Lower lobe of right lung (tissue), 2 donors: ENCODE results near the gene PON3. TPM values are rescaled to one million over a fixed set of nuclear protein-coding genes. Genes with fewer than 3 reads are reported as not detected.

Experiments
- ATAC-seq, 2 donors: fragments of 200-7000 bp; cut with Tn5 transposase; one replicate each; pipeline ENCODE4 v1.9.1; 2020 to 2022; ENCODE audit warnings: mild to moderate bottlenecking in 2 of 2, moderate library complexity in 2 of 2
- DNase-seq: peaks from one replicate; pipeline ENCODE4 v3.0.0-alpha.2; 2020
- H3K27ac ChIP-seq: fragments of 200-600 bp; one replicate; pipeline ENCODE4 v1.8.0; 2022
- H3K27me3 ChIP-seq: fragments of 200-600 bp; one replicate; pipeline ENCODE4 v1.8.0; 2022; ENCODE audit warnings: low read depth
- H3K36me3 ChIP-seq: fragments of 200-600 bp; one replicate; pipeline ENCODE4 v1.8.0; 2022; ENCODE audit warnings: mild to moderate bottlenecking
- H3K4me1 ChIP-seq: fragments of 200-600 bp; one replicate; pipeline ENCODE4 v1.8.0; 2022
- H3K4me3 ChIP-seq: fragments of 200-600 bp; one replicate; pipeline ENCODE4 v1.8.0; 2022; ENCODE audit warnings: mild to moderate bottlenecking
- H3K9me3 ChIP-seq: fragments of 200-600 bp; one replicate; pipeline ENCODE4 v1.8.0; 2022
- intact Hi-C: fragments of 100-400 bp; cut with DNase I; formaldehyde crosslinking; loops from one replicate; pipeline ENCODE4 v1.11.0; 2022
- total RNA-seq: library from RNA; stranded (reverse); fragmentation: NEBNext Ultra II Directional; extraction: Animal tissue kit (Norgen Biotek cat#: 25700); gene quantifications from one replicate; pipeline ENCODE4 v1.2.1, GENCODE V29; 2021
- TF ChIP-seq, protein P1 (sequence below): fragments of 200-600 bp; IDR thresholded peaks from one replicate; pipeline ENCODE4 v1.8.0; 2022; ENCODE audit warnings: antibody characterized with exemption, mild to moderate bottlenecking
- donor health status: DM: no; HTN: yes; CAD: no; lungs with severe emphysema.

The PON3 gene
- total RNA-seq, 1 donor from 2014 or later, result 25.6 TPM

DNA sequence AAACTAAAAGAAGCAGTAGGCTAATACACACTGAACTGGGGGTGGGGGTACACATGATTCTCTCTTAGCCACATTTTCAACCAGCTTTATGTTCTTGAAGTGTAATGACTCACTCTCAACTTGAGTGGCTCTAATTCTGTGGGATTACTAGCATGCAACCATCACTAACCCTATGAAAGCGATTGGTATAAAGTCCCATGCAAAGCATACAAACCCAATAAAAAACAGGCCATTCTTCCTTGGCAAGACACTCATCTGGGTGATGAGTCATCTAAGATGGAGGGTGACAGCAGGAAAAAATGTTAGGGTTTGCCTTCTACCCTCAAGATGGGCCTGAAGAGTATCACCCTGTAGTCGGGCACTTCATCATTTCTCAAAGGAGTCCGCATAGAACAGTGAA lies 14.9 kb upstream of the PON3 start:
- intact Hi-C loops, result no loop called here
- ATAC-seq (peak in 1 of 2 donors; percentile 19), DNase-seq (no peak)
- TF ChIP-seq, protein P1, sequence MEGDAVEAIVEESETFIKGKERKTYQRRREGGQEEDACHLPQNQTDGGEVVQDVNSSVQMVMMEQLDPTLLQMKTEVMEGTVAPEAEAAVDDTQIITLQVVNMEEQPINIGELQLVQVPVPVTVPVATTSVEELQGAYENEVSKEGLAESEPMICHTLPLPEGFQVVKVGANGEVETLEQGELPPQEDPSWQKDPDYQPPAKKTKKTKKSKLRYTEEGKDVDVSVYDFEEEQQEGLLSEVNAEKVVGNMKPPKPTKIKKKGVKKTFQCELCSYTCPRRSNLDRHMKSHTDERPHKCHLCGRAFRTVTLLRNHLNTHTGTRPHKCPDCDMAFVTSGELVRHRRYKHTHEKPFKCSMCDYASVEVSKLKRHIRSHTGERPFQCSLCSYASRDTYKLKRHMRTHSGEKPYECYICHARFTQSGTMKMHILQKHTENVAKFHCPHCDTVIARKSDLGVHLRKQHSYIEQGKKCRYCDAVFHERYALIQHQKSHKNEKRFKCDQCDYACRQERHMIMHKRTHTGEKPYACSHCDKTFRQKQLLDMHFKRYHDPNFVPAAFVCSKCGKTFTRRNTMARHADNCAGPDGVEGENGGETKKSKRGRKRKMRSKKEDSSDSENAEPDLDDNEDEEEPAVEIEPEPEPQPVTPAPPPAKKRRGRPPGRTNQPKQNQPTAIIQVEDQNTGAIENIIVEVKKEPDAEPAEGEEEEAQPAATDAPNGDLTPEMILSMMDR, result no peak
- Histone ChIP-seq H3K27ac (no peak overlapping the region), H3K36me3 (peaks cover 93% of the 10 kb centered on the region), H3K9me3 (no peaks in the 10 kb centered on the region), H3K4me3 (no peak overlapping the region), H3K27me3 (no peaks in the 10 kb centered on the region), H3K4me1 (no peaks in the 10 kb centered on the region)

DNA sequence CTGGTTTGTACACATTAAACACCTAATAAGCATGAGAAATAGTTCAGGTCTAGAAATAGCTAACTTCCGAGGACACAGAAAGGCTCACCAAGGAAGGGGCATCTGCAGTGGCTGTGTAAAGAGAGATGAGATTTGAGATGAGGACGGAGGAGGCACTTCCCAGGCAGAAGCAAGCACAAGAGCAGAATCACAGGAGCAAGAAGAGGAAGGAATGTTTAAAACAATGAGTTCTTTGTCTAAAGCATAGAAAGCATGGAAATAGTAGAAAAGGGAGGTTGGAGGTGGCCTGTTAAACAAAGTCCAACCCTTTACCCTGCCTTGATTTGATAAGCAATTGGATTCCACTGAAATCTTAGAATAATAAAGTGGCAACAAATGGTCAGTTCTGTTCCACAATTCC lies 11.6 kb upstream of the PON3 start:
- no peak for DNase-seq
- no peak overlapping the region for H3K27ac ChIP-seq
- intact Hi-C loops, result no loop called here
- H3K9me3 ChIP-seq, result no peaks in the 10 kb centered on the region
- no peak for ATAC-seq
- peaks cover 73% of the 10 kb centered on the region for H3K36me3 ChIP-seq
- no peak overlapping the region for H3K4me3 ChIP-seq
- no peaks in the 10 kb centered on the region for H3K4me1 ChIP-seq
- H3K27me3 ChIP-seq, result no peaks in the 10 kb centered on the region
- TF ChIP-seq, protein P1, result no peak

DNA sequence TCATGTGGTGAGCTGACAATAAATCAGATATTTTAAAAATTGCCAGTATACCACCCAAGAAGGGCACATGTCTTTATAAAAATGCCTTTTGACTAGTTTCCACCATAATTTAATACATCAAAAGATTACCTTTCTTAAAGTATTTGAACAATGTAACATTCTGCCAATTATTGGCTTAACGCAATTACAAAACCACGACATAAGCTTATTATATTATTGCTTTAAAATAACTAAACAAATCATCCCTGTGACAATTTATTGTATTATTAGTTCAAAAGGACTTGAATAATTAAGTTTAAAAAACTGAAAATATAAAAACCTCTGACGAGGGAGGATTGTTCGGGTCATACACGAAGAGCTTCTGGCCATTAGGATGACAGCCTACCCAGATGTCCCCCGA lies 9.6 kb upstream of the PON3 start:
- H3K4me3 ChIP-seq, result no peak overlapping the region
- H3K36me3 ChIP-seq, result peaks cover 53% of the 10 kb centered on the region
- H3K27me3 ChIP-seq, result no peaks in the 10 kb centered on the region
- intact Hi-C loops, result no loop called here
- ATAC-seq (no peak), DNase-seq (no peak)
- no peaks in the 10 kb centered on the region for H3K4me1 ChIP-seq
- TF ChIP-seq, protein P1, result no peak
- H3K27ac ChIP-seq, result no peak overlapping the region
- H3K9me3 ChIP-seq, result no peaks in the 10 kb centered on the region

GRCh38 chr7:95405208-95405607 lies 9.0 kb upstream of the PON3 start:
- Histone ChIP-seq H3K27me3 (no peaks in the 10 kb centered on the region), H3K9me3 (no peaks in the 10 kb centered on the region), H3K27ac (no peak overlapping the region), H3K4me1 (no peaks in the 10 kb centered on the region), H3K4me3 (no peak overlapping the region), H3K36me3 (peaks cover 48% of the 10 kb centered on the region)
- TF ChIP-seq, protein P1, result no peak
- ATAC-seq (no peak), DNase-seq (no peak)
- intact Hi-C loops, result no loop called here

GRCh38 chr7:95404316-95404865 lies 8.2 kb upstream of the PON3 start:
- Histone ChIP-seq H3K27ac (no peak overlapping the region), H3K4me3 (no peak overlapping the region), H3K36me3 (peaks cover 41% of the 10 kb centered on the region), H3K4me1 (no peaks in the 10 kb centered on the region), H3K27me3 (no peaks in the 10 kb centered on the region), H3K9me3 (no peaks in the 10 kb centered on the region)
- TF ChIP-seq, protein P1, result no peak
- ATAC-seq (peak in 1 of 2 donors; percentile 54), DNase-seq (no peak)
- intact Hi-C loops, result no loop called here
